Measurements from ENCODE around the gene PGRMC1.

DNA sequence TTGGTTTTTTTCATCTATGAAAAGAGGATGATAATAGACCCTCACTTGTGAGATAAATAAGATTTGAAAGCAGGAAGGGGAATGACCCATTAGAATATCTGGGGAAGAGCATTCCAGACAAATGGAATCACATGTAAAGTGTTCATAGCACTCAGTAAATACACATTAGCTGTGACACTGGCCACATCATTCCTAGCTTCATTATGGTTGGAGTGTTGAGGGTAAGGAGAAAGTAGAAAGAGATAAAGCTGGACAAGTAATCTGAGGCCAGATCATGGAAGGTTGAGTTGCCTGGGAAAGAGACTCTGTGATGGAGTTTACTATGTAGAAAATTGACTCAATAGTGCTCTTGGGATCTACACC is 6.9 kb upstream of the PGRMC1 start:
- TF ChIP-seq, protein P1, sequence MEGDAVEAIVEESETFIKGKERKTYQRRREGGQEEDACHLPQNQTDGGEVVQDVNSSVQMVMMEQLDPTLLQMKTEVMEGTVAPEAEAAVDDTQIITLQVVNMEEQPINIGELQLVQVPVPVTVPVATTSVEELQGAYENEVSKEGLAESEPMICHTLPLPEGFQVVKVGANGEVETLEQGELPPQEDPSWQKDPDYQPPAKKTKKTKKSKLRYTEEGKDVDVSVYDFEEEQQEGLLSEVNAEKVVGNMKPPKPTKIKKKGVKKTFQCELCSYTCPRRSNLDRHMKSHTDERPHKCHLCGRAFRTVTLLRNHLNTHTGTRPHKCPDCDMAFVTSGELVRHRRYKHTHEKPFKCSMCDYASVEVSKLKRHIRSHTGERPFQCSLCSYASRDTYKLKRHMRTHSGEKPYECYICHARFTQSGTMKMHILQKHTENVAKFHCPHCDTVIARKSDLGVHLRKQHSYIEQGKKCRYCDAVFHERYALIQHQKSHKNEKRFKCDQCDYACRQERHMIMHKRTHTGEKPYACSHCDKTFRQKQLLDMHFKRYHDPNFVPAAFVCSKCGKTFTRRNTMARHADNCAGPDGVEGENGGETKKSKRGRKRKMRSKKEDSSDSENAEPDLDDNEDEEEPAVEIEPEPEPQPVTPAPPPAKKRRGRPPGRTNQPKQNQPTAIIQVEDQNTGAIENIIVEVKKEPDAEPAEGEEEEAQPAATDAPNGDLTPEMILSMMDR (IDR thresholded peaks at IDR 0.05), result no peak
- TF ChIP-seq POLR2AphosphoS5 (IDR thresholded peaks at IDR 0.05; ENCODE audit: insufficient read depth in 1 of 2, low read depth in 1 of 2), result no peak

Measured in vagina (tissue), 2 donors.